Measurements from ENCODE around the gene POLL. TPM values are rescaled to one million over a fixed set of nuclear protein-coding genes. Genes with fewer than 3 reads are reported as not detected.

Gene POLL
- total RNA-seq, 2 donors from 2014 or later = 51.8 to 59.3 TPM

DNA sequence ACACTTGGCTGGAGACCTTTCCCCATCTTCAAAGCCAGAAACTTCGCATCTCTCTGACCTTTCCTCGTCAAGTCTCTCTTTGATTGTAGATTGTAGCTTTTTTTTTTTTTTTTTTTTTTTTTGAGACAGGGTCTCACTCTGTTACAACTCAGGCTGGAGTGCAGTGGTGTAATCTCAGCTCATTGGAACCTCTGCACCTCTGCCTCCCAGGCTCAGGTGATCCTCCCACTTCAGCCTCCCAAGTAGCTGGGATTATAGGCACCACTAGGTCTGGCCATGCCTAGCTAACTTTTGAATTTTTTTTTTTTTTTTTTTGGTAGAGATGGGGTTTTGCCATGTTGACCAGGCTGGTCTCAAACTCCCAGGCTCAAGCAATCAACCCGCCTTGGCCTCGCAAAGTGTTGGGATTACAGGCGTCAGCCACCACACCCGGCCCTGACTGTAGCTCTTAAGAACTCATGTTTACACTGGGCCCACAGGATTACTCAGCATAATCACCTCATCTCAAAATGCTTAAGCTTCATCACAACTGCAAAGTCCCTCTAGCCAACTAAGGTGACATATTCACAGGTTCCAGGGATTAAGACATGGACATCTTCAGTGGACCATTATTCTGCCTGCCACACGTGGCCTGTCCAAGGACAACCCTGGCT lies 11.7 kb downstream of the POLL start:
- H3K36me3 Mint-ChIP-seq (ENCODE audit: low read depth) = peaks cover 45% of the 10 kb centered on the region
- H3K4me1 Mint-ChIP-seq = peaks cover 10% of the 10 kb centered on the region
- peaks cover 3% of the 10 kb centered on the region for H3K4me1 ChIP-seq (ENCODE audit: control insufficient read depth, insufficient read depth, low read length)
- DNase-seq = no peak
- peaks cover 13% of the 10 kb centered on the region for H3K9me3 Mint-ChIP-seq
- no peak overlapping the region for H3K4me3 ChIP-seq (ENCODE audit: low read length)
- TF ChIP-seq, protein P1, sequence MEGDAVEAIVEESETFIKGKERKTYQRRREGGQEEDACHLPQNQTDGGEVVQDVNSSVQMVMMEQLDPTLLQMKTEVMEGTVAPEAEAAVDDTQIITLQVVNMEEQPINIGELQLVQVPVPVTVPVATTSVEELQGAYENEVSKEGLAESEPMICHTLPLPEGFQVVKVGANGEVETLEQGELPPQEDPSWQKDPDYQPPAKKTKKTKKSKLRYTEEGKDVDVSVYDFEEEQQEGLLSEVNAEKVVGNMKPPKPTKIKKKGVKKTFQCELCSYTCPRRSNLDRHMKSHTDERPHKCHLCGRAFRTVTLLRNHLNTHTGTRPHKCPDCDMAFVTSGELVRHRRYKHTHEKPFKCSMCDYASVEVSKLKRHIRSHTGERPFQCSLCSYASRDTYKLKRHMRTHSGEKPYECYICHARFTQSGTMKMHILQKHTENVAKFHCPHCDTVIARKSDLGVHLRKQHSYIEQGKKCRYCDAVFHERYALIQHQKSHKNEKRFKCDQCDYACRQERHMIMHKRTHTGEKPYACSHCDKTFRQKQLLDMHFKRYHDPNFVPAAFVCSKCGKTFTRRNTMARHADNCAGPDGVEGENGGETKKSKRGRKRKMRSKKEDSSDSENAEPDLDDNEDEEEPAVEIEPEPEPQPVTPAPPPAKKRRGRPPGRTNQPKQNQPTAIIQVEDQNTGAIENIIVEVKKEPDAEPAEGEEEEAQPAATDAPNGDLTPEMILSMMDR (conservative IDR thresholded peaks at IDR 0.05) = no peak
- no peak overlapping the region for H3K9ac ChIP-seq (ENCODE audit: extremely low read depth, low read length, poor library complexity, severe bottlenecking)
- peak overlapping the region; percentile 55 for H3K27ac Mint-ChIP-seq
- peaks cover 9% of the 10 kb centered on the region for H3K9me3 ChIP-seq (ENCODE audit: control insufficient read depth, low read length)
- peaks cover 21% of the 10 kb centered on the region for H3K36me3 ChIP-seq (ENCODE audit: control insufficient read depth, insufficient read depth, low read length)
- peaks cover 19% of the 10 kb centered on the region for H3K27me3 ChIP-seq (ENCODE audit: control insufficient read depth, insufficient read depth, low read length, poor library complexity, severe bottlenecking)
- H3K4me3 Mint-ChIP-seq = no peak overlapping the region
- H3K27me3 Mint-ChIP-seq (ENCODE audit: insufficient read depth) = peaks cover 22% of the 10 kb centered on the region
- H3K27ac ChIP-seq (ENCODE audit: low read depth, low read length) = no peak overlapping the region
- WGBS, 2 experiments (ENCODE audit: insufficient coverage in 1 of 2, insufficient read length in 1 of 2) = 92% methylated on average over 5 to 7 of the region's 7 CpGs

DNA sequence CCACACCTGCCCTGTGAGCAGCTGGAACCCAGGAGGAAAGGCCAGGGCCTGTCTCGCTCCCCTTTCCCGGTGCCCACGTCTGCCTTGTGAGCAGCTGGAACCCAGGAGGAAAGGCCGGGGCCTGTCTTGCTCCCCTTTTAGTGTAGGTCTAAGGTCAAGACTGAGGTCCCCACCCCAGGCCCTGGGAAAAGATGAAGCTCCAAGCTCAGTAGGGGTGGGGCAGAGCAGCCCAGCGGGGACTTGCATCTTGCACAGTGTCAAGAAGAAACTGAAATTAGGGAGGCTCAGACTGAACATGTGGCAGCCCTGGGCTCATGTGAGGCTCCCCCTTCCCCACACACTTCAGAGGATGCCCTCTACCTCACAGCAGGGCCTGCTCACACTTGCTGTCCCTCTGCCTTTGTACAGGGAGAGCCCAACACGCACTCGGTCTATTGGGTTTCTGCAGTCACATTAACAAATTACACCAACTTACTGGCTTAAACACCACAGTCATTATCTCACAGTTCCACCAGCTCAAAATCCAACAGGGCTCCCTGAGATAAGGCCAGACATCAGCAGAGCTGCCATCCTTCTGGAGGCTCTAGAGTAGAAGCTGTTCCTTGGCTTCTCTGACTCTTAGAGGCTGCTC lies 12.4 kb downstream of the POLL start:
- no peak overlapping the region for H3K4me3 ChIP-seq (ENCODE audit: low read length)
- H3K27ac ChIP-seq (ENCODE audit: low read depth, low read length) = no peak overlapping the region
- H3K27me3 ChIP-seq (ENCODE audit: control insufficient read depth, insufficient read depth, low read length, poor library complexity, severe bottlenecking) = peaks cover 25% of the 10 kb centered on the region
- Mint-ChIP-seq H3K9me3 (peaks cover 13% of the 10 kb centered on the region), H3K4me1 (peaks cover 12% of the 10 kb centered on the region), H3K36me3 (ENCODE audit: low read depth) (peaks cover 39% of the 10 kb centered on the region), H3K27me3 (ENCODE audit: insufficient read depth) (peaks cover 28% of the 10 kb centered on the region), H3K4me3 (no peak overlapping the region), H3K27ac (peak overlapping the region; percentile 55)
- H3K4me1 ChIP-seq (ENCODE audit: control insufficient read depth, insufficient read depth, low read length) = peaks cover 3% of the 10 kb centered on the region
- no peak overlapping the region for H3K9ac ChIP-seq (ENCODE audit: extremely low read depth, low read length, poor library complexity, severe bottlenecking)
- TF ChIP-seq, protein P1 (conservative IDR thresholded peaks at IDR 0.05) = no peak
- no peak for DNase-seq
- 92 to 96% methylated on average over 5 to 7 of the region's 7 CpGs for WGBS, 2 experiments (ENCODE audit: insufficient coverage in 1 of 2, insufficient read length in 1 of 2)
- peaks cover 17% of the 10 kb centered on the region for H3K36me3 ChIP-seq (ENCODE audit: control insufficient read depth, insufficient read depth, low read length)
- peaks cover 9% of the 10 kb centered on the region for H3K9me3 ChIP-seq (ENCODE audit: control insufficient read depth, low read length)

GRCh38 chr10:101575091-101575490 lies 13.0 kb downstream of the POLL start:
- peaks cover 13% of the 10 kb centered on the region for H3K9me3 Mint-ChIP-seq
- H3K36me3 Mint-ChIP-seq (ENCODE audit: low read depth) = peaks cover 34% of the 10 kb centered on the region
- TF ChIP-seq, protein P1 (conservative IDR thresholded peaks at IDR 0.05) = no peak
- no peak overlapping the region for H3K9ac ChIP-seq (ENCODE audit: extremely low read depth, low read length, poor library complexity, severe bottlenecking)
- H3K9me3 ChIP-seq (ENCODE audit: control insufficient read depth, low read length) = peaks cover 9% of the 10 kb centered on the region
- DNase-seq = no peak
- no peak overlapping the region for H3K4me3 Mint-ChIP-seq
- H3K4me3 ChIP-seq (ENCODE audit: low read length) = no peak overlapping the region
- peaks cover 6% of the 10 kb centered on the region for H3K4me1 ChIP-seq (ENCODE audit: control insufficient read depth, insufficient read depth, low read length)
- H3K27ac ChIP-seq (ENCODE audit: low read depth, low read length) = no peak overlapping the region
- 94 to 100% methylated on average over 3 of the region's 3 CpGs for WGBS, 2 experiments (ENCODE audit: insufficient coverage in 1 of 2, insufficient read length in 1 of 2)
- H3K27ac Mint-ChIP-seq = no peak overlapping the region
- peaks cover 13% of the 10 kb centered on the region for H3K36me3 ChIP-seq (ENCODE audit: control insufficient read depth, insufficient read depth, low read length)
- peaks cover 28% of the 10 kb centered on the region for H3K27me3 ChIP-seq (ENCODE audit: control insufficient read depth, insufficient read depth, low read length, poor library complexity, severe bottlenecking)
- H3K4me1 Mint-ChIP-seq = peaks cover 14% of the 10 kb centered on the region
- peaks cover 31% of the 10 kb centered on the region for H3K27me3 Mint-ChIP-seq (ENCODE audit: insufficient read depth)
